K562 (cell line): ENCODE data around the gene SEC14L2. TPM values are rescaled to one million over a fixed set of nuclear protein-coding genes. Genes with fewer than 3 reads are reported as not detected.
A peak's percentile ranks its signal among the peaks of the same experiment; 100 is the strongest.

Experiments
- ADNP ChIP-seq: fragments of 200-800 bp; sonication (Bioruptor generic); IDR thresholded peaks from 2 replicates; pipeline ENCODE4 v1.6.1; 2016; ENCODE audit warnings: missing genetic modification characterization, missing compliant biosample characterization
- ARID2 ChIP-seq: fragments of 450-650 bp; IDR thresholded peaks from 2 replicates; pipeline ENCODE4 v1.6.1; 2017; ENCODE audit warnings: antibody characterized with exemption, mild to moderate bottlenecking
- BRCA1 ChIP-seq, 2 experiments: fragments of 450-650 bp in 1 of 2; sonication (generic) in 1 of 2; formaldehyde crosslinking in 1 of 2; IDR thresholded peaks; 2 replicates each; pipeline versions ENCODE4 v1.5.0 to v1.6.1; 2017 to 2020; ENCODE audit warnings: mild to moderate bottlenecking in 1 of 2, missing genetic modification reagents in 1 of 2
- CCAR2 ChIP-seq: fragments of 200-400 bp; formaldehyde crosslinking; IDR thresholded peaks from 2 replicates; pipeline ENCODE4 v1.6.1; 2017; ENCODE audit warnings: mild to moderate bottlenecking, low read depth, low read length
- DACH1 ChIP-seq: fragments of 450-650 bp; IDR thresholded peaks from 2 replicates; pipeline ENCODE4 v1.6.1; 2018; ENCODE audit not compliant: partially characterized antibody
- EGR1 ChIP-seq: fragments of 450-650 bp; conservative IDR thresholded peaks from 2 replicates; pipeline ENCODE4 v1.6.1; 2017; ENCODE audit warnings: mild to moderate bottlenecking
- KLF13 ChIP-seq: fragments of 450-650 bp; IDR thresholded peaks from 2 replicates; pipeline ENCODE4 v1.6.1; 2016; ENCODE audit warnings: missing genetic modification characterization, low read depth, mild to moderate bottlenecking, missing compliant biosample characterization, moderate library complexity, borderline replicate concordance
- LCOR ChIP-seq: sonication (generic); formaldehyde crosslinking; IDR thresholded peaks from 2 replicates; pipeline ENCODE4 v1.8.0; 2022; ENCODE audit warnings: mild to moderate bottlenecking, missing genetic modification reagents
- MCM2 ChIP-seq: fragments of 450-650 bp; IDR thresholded peaks from 2 replicates; pipeline ENCODE4 v1.6.1; 2017; ENCODE audit warnings: low read depth, mild to moderate bottlenecking
- POLR2A ChIP-seq: fragments of 450-650 bp; conservative IDR thresholded peaks from 2 replicates; pipeline ENCODE4 v1.6.1; 2016
- POLR2B ChIP-seq: fragments of 450-650 bp; IDR thresholded peaks from 2 replicates; pipeline ENCODE4 v1.6.1; 2018; ENCODE audit warnings: low read depth; ENCODE audit not compliant: partially characterized antibody
- SETDB1 ChIP-seq: IDR thresholded peaks from one replicate; pipeline ENCODE4 v1.6.1; 2012; ENCODE audit warnings: low read length, control low read depth, inconsistent platforms
- SMC3 ChIP-seq: conservative IDR thresholded peaks from 2 replicates; pipeline ENCODE4 v1.6.1; 2011; ENCODE audit warnings: low read depth, low read length, improper control_type of control experiment; ENCODE audit not compliant: insufficient read depth
- TEAD1 ChIP-seq, 2 experiments: fragments of 450-650 bp in 1 of 2; sonication (generic) in 1 of 2; formaldehyde crosslinking; IDR thresholded peaks; 2 replicates each; pipeline versions ENCODE4 v1.4.0 to v1.8.0; 2020 to 2022; ENCODE audit warnings: mild to moderate bottlenecking in 2 of 2, missing genetic modification reagents in 1 of 2
- TFAM ChIP-seq: fragments of 250-450 bp; sonication (Bioruptor Pico); conservative IDR thresholded peaks from 2 replicates; pipeline ENCODE4 v1.5.0; 2021; ENCODE audit warnings: mild to moderate bottlenecking, moderate library complexity
- TSC22D4 ChIP-seq: fragments of 450-650 bp; IDR thresholded peaks from 2 replicates; pipeline ENCODE4 v1.6.1; 2016; ENCODE audit warnings: missing genetic modification characterization, missing biosample characterization, control low read depth
- ZBTB17 ChIP-seq: fragments of 450-650 bp; formaldehyde crosslinking; IDR thresholded peaks from 2 replicates; pipeline ENCODE4 v1.4.0; 2020; ENCODE audit warnings: mild to moderate bottlenecking
- ZNF253 ChIP-seq: fragments of 250-450 bp; sonication (Bioruptor Pico); conservative IDR thresholded peaks from 2 replicates; pipeline ENCODE4 v1.6.1; 2021; ENCODE audit warnings: mild to moderate bottlenecking
- ZNF354B ChIP-seq: fragments of 250-450 bp; sonication (Bioruptor Pico); IDR thresholded peaks from 2 replicates; pipeline ENCODE4 v1.4.0; 2020
- ZNF696 ChIP-seq: fragments of 250-450 bp; sonication (Bioruptor Pico); conservative IDR thresholded peaks from 2 replicates; pipeline ENCODE4 v1.4.0; 2020; ENCODE audit warnings: mild to moderate bottlenecking, moderate library complexity
- ZZZ3 ChIP-seq: fragments of 450-650 bp; IDR thresholded peaks from 2 replicates; pipeline ENCODE4 v1.6.1; 2016; ENCODE audit warnings: antibody characterized with exemption, mild to moderate bottlenecking, moderate library complexity
- polyA plus RNA-seq, 8 experiments: library from polyadenylated mRNA; depleted of rRNA in 4 of 8; stranded (reverse) in 5 of 8; unstranded in 3 of 8; fragments of >200 nt; fragmentation: Nextera tagmentation in 2 of 8; fragmentation: Illumina TruSeq in 1 of 8; extraction: Ambion mirVana in 2 of 8; extraction: Trizol in 1 of 8; gene quantifications; 2 replicates each; pipeline versions ENCODE4 v1.2.1 to v1.2.3, GENCODE V29; 2011 to 2014; ENCODE audit warnings: inconsistent platforms in 1 of 8, missing spikeins in 1 of 8
- total RNA-seq, 7 experiments: library from RNA; depleted of rRNA in 6 of 7; stranded (reverse); fragments of >200 nt in 6 of 7; fragmentation: Illumina TruSeq in 2 of 7; extraction: Trizol in 2 of 7; gene quantifications; 2 replicates each; pipeline versions ENCODE4 v1.2.1 to v1.2.3, GENCODE V29; 2011 to 2021; ENCODE audit warnings: low replicate concordance in 1 of 7
- TF ChIP-seq, protein P1 (sequence below): sonication (generic); formaldehyde crosslinking; IDR thresholded peaks from 2 replicates; pipeline ENCODE4 v1.8.0; 2023; ENCODE audit warnings: mild to moderate bottlenecking, missing genetic modification reagents
- TF ChIP-seq, protein P2 (sequence below): fragments of 450-650 bp; IDR thresholded peaks from 2 replicates; pipeline ENCODE4 v1.6.1; 2016; ENCODE audit warnings: antibody characterized with exemption
- TF ChIP-seq, protein P3 (sequence below): fragments of 450-650 bp; IDR thresholded peaks from 2 replicates; pipeline ENCODE4 v1.6.1; 2016; ENCODE audit warnings: low read depth, mild to moderate bottlenecking, moderate library complexity
- TF ChIP-seq, protein P4 (sequence below): sonication (generic); formaldehyde crosslinking; IDR thresholded peaks from 2 replicates; pipeline ENCODE4 v1.9.0; 2022; ENCODE audit warnings: mild to moderate bottlenecking, missing genetic modification reagents
- TF ChIP-seq, protein P5 (sequence below): fragments of 450-650 bp; conservative IDR thresholded peaks from 2 replicates; pipeline ENCODE4 v1.6.1; 2016; ENCODE audit warnings: missing genetic modification characterization, low read depth, mild to moderate bottlenecking, control low read depth, missing compliant biosample characterization

Gene SEC14L2
- total and polyA plus RNA-seq, 9 of the 15 experiments (the other 6 are each of a cell fraction or from before 2014, with no cell fraction given) = 0.03 to 0.17 (median 0.10) TPM

DNA sequence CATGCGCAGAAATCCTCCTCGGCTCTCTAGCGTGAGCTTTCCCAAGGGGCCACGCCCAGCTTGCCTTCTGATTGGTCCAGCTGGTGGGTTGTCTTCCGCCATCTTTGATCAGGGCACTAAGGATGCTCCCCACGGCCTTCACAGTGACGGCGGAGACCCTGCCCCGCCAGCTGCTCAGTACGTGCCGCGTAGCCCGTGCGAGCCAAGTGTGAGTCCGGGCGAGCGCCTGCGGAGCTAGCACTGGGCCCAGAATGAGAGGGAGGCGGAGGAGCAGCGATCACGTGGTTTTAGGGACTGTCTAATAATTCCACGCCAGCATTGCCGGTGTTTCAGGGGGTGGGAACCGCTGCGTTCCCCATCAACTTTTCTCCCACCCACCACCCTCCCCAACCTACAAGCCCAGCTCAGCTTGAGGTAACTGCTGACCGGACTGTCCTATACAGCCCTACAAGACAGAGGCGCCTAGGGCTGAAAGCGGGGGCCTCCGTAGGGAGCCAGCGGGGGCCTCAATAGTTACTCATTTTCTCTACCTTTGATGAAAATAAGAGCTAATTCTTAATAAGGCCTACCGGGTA lies 27.2 kb downstream of the SEC14L2 start (continued):
- TF ChIP-seq CCAR2 (no peak), ZNF253 (CRISPR knock-in tag) (no peak), POLR2A (peak; percentile 29; the same call in 1 of the 2 replicates), BRCA1 (IDR thresholded peaks at IDR 0.05) (no peak), BRCA1 (CRISPR knock-in tag; IDR thresholded peaks at IDR 0.05) (no peak), KLF13 (tag) (no peak), ARID2 (no peak), EGR1 (peak; percentile 71), DACH1 (peak; percentile 93), POLR2B (no peak), ZZZ3 (no peak), TEAD1 (CRISPR knock-in tag; IDR thresholded peaks at IDR 0.05) (no peak), LCOR (peak; percentile 67; the same call in 1 of the 2 replicates), SMC3 (no peak), TFAM (no peak), ZNF696 (CRISPR knock-in tag) (no peak), ADNP (tag) (no peak), MCM2 (no peak), TSC22D4 (no peak), SETDB1 (no peak), ZNF354B (no peak), ZBTB17 (CRISPR knock-in tag) (no peak)
- TF ChIP-seq, protein P1, sequence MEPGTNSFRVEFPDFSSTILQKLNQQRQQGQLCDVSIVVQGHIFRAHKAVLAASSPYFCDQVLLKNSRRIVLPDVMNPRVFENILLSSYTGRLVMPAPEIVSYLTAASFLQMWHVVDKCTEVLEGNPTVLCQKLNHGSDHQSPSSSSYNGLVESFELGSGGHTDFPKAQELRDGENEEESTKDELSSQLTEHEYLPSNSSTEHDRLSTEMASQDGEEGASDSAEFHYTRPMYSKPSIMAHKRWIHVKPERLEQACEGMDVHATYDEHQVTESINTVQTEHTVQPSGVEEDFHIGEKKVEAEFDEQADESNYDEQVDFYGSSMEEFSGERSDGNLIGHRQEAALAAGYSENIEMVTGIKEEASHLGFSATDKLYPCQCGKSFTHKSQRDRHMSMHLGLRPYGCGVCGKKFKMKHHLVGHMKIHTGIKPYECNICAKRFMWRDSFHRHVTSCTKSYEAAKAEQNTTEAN (CRISPR knock-in tag) = no peak
- TF ChIP-seq, protein P2, sequence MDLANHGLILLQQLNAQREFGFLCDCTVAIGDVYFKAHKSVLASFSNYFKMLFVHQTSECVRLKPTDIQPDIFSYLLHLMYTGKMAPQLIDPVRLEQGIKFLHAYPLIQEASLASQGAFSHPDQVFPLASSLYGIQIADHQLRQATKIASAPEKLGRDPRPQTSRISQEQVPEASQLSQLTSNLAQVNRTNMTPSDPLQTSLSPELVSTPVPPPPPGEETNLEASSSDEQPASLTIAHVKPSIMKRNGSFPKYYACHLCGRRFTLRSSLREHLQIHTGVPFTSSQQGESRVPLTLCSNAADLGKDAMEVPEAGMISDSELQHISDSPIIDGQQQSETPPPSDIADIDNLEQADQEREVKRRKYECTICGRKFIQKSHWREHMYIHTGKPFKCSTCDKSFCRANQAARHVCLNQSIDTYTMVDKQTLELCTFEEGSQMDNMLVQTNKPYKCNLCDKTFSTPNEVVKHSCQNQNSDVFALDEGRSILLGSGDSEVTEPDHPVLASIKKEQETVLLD = peak; percentile 96
- TF ChIP-seq, protein P3, sequence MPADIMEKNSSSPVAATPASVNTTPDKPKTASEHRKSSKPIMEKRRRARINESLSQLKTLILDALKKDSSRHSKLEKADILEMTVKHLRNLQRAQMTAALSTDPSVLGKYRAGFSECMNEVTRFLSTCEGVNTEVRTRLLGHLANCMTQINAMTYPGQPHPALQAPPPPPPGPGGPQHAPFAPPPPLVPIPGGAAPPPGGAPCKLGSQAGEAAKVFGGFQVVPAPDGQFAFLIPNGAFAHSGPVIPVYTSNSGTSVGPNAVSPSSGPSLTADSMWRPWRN = 0 out of 2 replicates have a peak, but pooled peaks have one; percentile 26
- TF ChIP-seq, protein P4, sequence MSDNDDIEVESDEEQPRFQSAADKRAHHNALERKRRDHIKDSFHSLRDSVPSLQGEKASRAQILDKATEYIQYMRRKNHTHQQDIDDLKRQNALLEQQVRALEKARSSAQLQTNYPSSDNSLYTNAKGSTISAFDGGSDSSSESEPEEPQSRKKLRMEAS (CRISPR knock-in tag) = peak; percentile 95
- TF ChIP-seq, protein P5, sequence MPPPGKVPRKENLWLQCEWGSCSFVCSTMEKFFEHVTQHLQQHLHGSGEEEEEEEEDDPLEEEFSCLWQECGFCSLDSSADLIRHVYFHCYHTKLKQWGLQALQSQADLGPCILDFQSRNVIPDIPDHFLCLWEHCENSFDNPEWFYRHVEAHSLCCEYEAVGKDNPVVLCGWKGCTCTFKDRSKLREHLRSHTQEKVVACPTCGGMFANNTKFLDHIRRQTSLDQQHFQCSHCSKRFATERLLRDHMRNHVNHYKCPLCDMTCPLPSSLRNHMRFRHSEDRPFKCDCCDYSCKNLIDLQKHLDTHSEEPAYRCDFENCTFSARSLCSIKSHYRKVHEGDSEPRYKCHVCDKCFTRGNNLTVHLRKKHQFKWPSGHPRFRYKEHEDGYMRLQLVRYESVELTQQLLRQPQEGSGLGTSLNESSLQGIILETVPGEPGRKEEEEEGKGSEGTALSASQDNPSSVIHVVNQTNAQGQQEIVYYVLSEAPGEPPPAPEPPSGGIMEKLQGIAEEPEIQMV (tag) = no peak
